Natural killer cell (primary cell): ENCODE data around the gene DAAM2. TPM values are rescaled to one million over a fixed set of nuclear protein-coding genes. Genes with fewer than 3 reads are reported as not detected.

Experiments used
- ATAC-seq, 3 donors: fragments of 150-1000 bp in 2 of 3; fragments of 200-7000 bp in 1 of 3; cut with Tn5 transposase; 1 replicate in 1 of 3; 2 replicates in 2 of 3; pipeline ENCODE4 v1.10.0; 2021; ENCODE audit warnings: mild to moderate bottlenecking in 2 of 3, moderate library complexity in 2 of 3
- DNase-seq, 2 donors: peaks; one replicate each; pipeline versions ENCODE4 v3.0.0 to v3.0.0-alpha.2; 2013 to 2021; ENCODE audit warnings: mixed read lengths in 1 of 2
- H3K27ac ChIP-seq: one replicate; pipeline ENCODE4 v1.5.1; 2013; ENCODE audit warnings: mild to moderate bottlenecking, low read length
- H3K27me3 ChIP-seq: one replicate; pipeline ENCODE4 v1.6.1; 2013; ENCODE audit warnings: low read length; ENCODE audit not compliant: control insufficient read depth, insufficient read depth
- H3K36me3 ChIP-seq: one replicate; pipeline ENCODE4 v1.6.1; 2013; ENCODE audit warnings: low read length; ENCODE audit not compliant: control insufficient read depth, insufficient read depth
- H3K4me1 ChIP-seq: one replicate; pipeline ENCODE4 v1.6.1; 2013; ENCODE audit warnings: low read length; ENCODE audit not compliant: control insufficient read depth, insufficient read depth
- H3K4me3 ChIP-seq: one replicate; pipeline ENCODE4 v1.5.1; 2013; ENCODE audit warnings: low read length
- H3K9me3 ChIP-seq: one replicate; pipeline ENCODE4 v1.6.1; 2013; ENCODE audit warnings: low read length; ENCODE audit not compliant: control insufficient read depth, insufficient read depth
- H3K27ac Mint-ChIP-seq, 2 donors: one replicate each; pipeline ENCODE4 v1.8.0; 2022; ENCODE audit warnings: mild to moderate bottlenecking in 2 of 2, mixed read lengths in 2 of 2, moderate library complexity in 1 of 2
- H3K27me3 Mint-ChIP-seq, 2 donors: one replicate each; pipeline ENCODE4 v1.8.0; 2022; ENCODE audit warnings: low read depth in 2 of 2, mixed read lengths in 2 of 2
- H3K36me3 Mint-ChIP-seq: one replicate; pipeline ENCODE4 v1.8.0; 2022; ENCODE audit warnings: mixed read lengths
- H3K4me1 Mint-ChIP-seq, 2 donors: one replicate each; pipeline ENCODE4 v1.8.0; 2022; ENCODE audit warnings: mixed read lengths in 2 of 2
- H3K4me3 Mint-ChIP-seq: one replicate; pipeline ENCODE4 v1.8.0; 2022; ENCODE audit warnings: mild to moderate bottlenecking, moderate library complexity, mixed read lengths
- H3K9me3 Mint-ChIP-seq, 2 donors: one replicate each; pipeline ENCODE4 v1.8.0; 2022; ENCODE audit warnings: mixed read lengths in 2 of 2
- WGBS: methylation state at CpG from one replicate; pipeline ENCODE4 v1.1.7; 2013; ENCODE audit warnings: missing lambda C conversion rate; ENCODE audit not compliant: insufficient coverage; 5-methylcytosine and 5-hydroxymethylcytosine counted together
- intact Hi-C: fragments of 100-400 bp; cut with micrococcal nuclease; formaldehyde crosslinking; loops from one replicate; pipeline ENCODE4 v1.14.2; 2022
- total RNA-seq, 4 donors: library from RNA; stranded (reverse); fragments of 120-200 nt in 1 of 4; gene quantifications; one replicate each; pipeline versions ENCODE4 v1.2.3 to v1.2.4, GENCODE V29; 2013 to 2022
- TF ChIP-seq, protein P1 (sequence below): fragments of 200-600 bp; IDR thresholded peaks from one replicate; pipeline ENCODE4 v1.8.0; 2022; ENCODE audit warnings: antibody characterized with exemption

DAAM2 gene
- total RNA-seq, 3 donors from 2014 or later (not counting 1 experiment from before 2014, with no cell fraction given) = not detected

GRCh38 chr6:39812496-39812852 is 20.3 kb downstream of the DAAM2 start:
- no peaks in the 10 kb centered on the region for H3K36me3 Mint-ChIP-seq
- no peaks in the 10 kb centered on the region for H3K36me3 ChIP-seq
- no peaks in the 10 kb centered on the region for H3K9me3 ChIP-seq
- no peaks in the 10 kb centered on the region for H3K4me1 ChIP-seq
- intact Hi-C loops = no loop called here
- H3K4me3 ChIP-seq = no peak overlapping the region
- no peaks in the 10 kb centered on the region for H3K9me3 Mint-ChIP-seq
- peaks cover 0 to 20% of the 10 kb centered on the region in 2 donors for H3K27me3 Mint-ChIP-seq
- TF ChIP-seq, protein P1, sequence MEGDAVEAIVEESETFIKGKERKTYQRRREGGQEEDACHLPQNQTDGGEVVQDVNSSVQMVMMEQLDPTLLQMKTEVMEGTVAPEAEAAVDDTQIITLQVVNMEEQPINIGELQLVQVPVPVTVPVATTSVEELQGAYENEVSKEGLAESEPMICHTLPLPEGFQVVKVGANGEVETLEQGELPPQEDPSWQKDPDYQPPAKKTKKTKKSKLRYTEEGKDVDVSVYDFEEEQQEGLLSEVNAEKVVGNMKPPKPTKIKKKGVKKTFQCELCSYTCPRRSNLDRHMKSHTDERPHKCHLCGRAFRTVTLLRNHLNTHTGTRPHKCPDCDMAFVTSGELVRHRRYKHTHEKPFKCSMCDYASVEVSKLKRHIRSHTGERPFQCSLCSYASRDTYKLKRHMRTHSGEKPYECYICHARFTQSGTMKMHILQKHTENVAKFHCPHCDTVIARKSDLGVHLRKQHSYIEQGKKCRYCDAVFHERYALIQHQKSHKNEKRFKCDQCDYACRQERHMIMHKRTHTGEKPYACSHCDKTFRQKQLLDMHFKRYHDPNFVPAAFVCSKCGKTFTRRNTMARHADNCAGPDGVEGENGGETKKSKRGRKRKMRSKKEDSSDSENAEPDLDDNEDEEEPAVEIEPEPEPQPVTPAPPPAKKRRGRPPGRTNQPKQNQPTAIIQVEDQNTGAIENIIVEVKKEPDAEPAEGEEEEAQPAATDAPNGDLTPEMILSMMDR = no peak
- H3K4me3 Mint-ChIP-seq = no peak overlapping the region
- H3K4me1 Mint-ChIP-seq = no peaks in the 10 kb centered on the region
- no peak overlapping the region for H3K27ac ChIP-seq
- no peaks in the 10 kb centered on the region for H3K27me3 ChIP-seq
- ATAC-seq = no peak
- H3K27ac Mint-ChIP-seq = no peak overlapping the region
- no peak for DNase-seq
- WGBS = 75% methylated on average over 1 of the region's 2 CpGs

DNA sequence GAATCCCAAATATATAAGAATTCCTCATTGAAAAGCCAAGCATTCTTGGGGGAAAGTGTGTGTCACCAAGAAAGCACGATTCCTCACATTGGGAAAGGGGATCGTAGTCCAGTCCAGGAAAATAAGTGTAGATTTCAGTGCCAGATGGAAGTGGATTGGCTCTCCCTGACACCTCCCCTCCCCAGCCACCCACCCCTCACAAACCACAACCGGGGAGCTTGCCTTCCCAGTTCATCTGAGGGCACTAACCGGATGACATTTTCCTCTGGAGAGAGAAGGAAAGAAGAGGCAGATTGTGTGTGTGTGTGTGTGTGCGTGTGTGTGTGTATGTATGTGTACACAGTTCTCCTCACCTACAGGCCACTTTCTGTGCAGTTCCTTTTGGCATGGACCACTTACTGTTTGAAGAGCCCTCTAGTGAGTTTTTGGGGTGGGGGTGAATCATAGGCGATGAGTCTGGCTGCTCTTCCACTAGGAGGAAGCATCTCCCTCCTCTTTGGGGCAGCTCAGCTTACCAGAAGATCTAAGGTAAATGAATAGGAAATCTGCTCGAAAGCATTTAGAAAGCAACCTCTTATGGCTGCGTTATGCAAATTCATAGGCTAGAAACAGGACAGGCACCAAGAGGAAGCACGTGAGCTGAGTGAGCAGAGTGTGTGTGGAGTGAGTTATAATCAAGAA is 20.8 kb downstream of the DAAM2 start:
- Mint-ChIP-seq H3K27me3 (peaks cover 0 to 20% of the 10 kb centered on the region in 2 donors), H3K9me3 (no peaks in the 10 kb centered on the region), H3K4me3 (no peak overlapping the region), H3K4me1 (no peaks in the 10 kb centered on the region), H3K27ac (no peak overlapping the region), H3K36me3 (no peaks in the 10 kb centered on the region)
- no peaks in the 10 kb centered on the region for H3K36me3 ChIP-seq
- no peak overlapping the region for H3K4me3 ChIP-seq
- TF ChIP-seq, protein P1 = no peak
- H3K27ac ChIP-seq = no peak overlapping the region
- DNase-seq (no peak), ATAC-seq (no peak)
- no peaks in the 10 kb centered on the region for H3K27me3 ChIP-seq
- no peaks in the 10 kb centered on the region for H3K9me3 ChIP-seq
- 5% methylated on average over 3 of the region's 9 CpGs for WGBS
- H3K4me1 ChIP-seq = no peaks in the 10 kb centered on the region
- intact Hi-C loops = no loop called here

DNA sequence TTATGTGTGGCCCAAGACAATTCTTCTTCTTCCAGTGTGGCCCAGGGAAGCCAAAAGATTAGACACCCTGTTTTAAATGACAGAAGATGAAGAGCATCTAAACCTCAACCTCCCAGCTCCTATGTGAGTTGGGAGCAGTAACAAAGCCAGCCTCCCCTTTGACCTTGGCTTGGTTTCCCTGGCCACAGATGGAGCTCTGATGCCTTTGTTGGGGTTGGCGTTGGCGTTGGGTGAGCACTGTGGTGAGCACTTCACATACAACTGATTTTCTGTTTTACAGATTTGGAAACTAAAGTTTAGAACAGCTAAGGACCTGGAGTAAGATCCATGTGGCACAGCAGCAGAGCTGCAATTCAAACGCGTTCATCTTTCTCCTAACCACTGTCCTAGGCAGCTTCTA is 22.1 kb downstream of the DAAM2 start:
- H3K27ac Mint-ChIP-seq = no peak overlapping the region
- ATAC-seq (no peak), DNase-seq (no peak)
- Histone ChIP-seq H3K4me3 (no peak overlapping the region), H3K9me3 (no peaks in the 10 kb centered on the region), H3K27me3 (no peaks in the 10 kb centered on the region), H3K27ac (no peak overlapping the region), H3K4me1 (no peaks in the 10 kb centered on the region), H3K36me3 (no peaks in the 10 kb centered on the region)
- intact Hi-C loops = no loop called here
- H3K36me3 Mint-ChIP-seq = no peaks in the 10 kb centered on the region
- no peak overlapping the region for H3K4me3 Mint-ChIP-seq
- WGBS = 89% methylated on average over 4 of the region's 4 CpGs
- H3K9me3 Mint-ChIP-seq = no peaks in the 10 kb centered on the region
- H3K4me1 Mint-ChIP-seq = no peaks in the 10 kb centered on the region
- H3K27me3 Mint-ChIP-seq = peaks cover 0 to 12% of the 10 kb centered on the region in 2 donors
- TF ChIP-seq, protein P1 = no peak

DNA sequence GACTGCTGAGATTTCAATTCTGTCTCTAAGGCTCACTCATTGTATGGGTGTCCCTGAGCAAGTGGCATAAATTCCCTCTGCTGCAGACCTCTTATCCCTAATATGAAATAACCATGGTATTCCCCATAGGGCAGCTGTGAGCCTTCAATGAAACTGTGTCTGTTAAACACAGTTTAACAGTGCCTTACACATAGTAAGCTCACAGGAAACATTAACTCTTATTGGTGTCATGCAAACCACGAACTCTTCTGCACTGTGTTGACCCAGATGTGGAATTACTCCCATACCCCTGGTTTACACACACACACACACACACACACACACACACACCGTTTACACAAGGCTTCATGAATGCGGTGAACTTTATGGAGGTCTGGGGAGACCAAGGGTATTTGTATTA is 23.2 kb downstream of the DAAM2 start:
- no peak overlapping the region for H3K4me3 ChIP-seq
- 78% methylated on average over 3 of the region's 3 CpGs for WGBS
- TF ChIP-seq, protein P1 = no peak
- no peaks in the 10 kb centered on the region for H3K4me1 Mint-ChIP-seq
- H3K27ac Mint-ChIP-seq = no peak overlapping the region
- no peaks in the 10 kb centered on the region for H3K36me3 ChIP-seq
- H3K27me3 ChIP-seq = no peaks in the 10 kb centered on the region
- intact Hi-C loops = no loop called here
- H3K4me3 Mint-ChIP-seq = no peak overlapping the region
- no peaks in the 10 kb centered on the region for H3K36me3 Mint-ChIP-seq
- no peak for DNase-seq
- no peaks in the 10 kb centered on the region for H3K9me3 ChIP-seq
- no peak for ATAC-seq
- H3K27me3 Mint-ChIP-seq = peaks cover 0 to 6% of the 10 kb centered on the region in 2 donors
- H3K4me1 ChIP-seq = no peaks in the 10 kb centered on the region
- H3K27ac ChIP-seq = no peak overlapping the region
- no peaks in the 10 kb centered on the region for H3K9me3 Mint-ChIP-seq
